Right lobe of liver (tissue), 4 donors: Measurements from ENCODE around the gene PPP1R7.

Experiments used
- CTCF ChIP-seq, 4 donors: fragments of 200-600 bp in 3 of 4; fragments of 450-650 bp in 1 of 4; IDR thresholded peaks; one replicate each; pipeline versions ENCODE4 v1.5.1 to v1.8.0; 2016 to 2022; ENCODE audit warnings: antibody characterized with exemption in 4 of 4, mild to moderate bottlenecking in 2 of 4
- POLR2A ChIP-seq: fragments of 450-650 bp; IDR thresholded peaks from one replicate; pipeline ENCODE4 v1.6.1; 2017; ENCODE audit warnings: antibody characterized with exemption, mild to moderate bottlenecking
- donor health status: DM: no; HTN: no; CAD: no.
- donor health status: DM: no; HTN: no; CAD: no.
- donor health status: DM: no; HTN: yes; CAD: no.

- TF ChIP-seq CTCF (IDR thresholded peaks at IDR 0.05) (no peak), POLR2A (no peak)
Measured at GRCh38 chr2:241110089-241110606, 40.1 kb upstream of the PPP1R7 start.
